Activated CD4-positive, alpha-beta T cell treated with anti-CD3 and anti-CD28 coated beads for 4 hours (primary cell): ENCODE data around the gene OTX2.

Source experiments
- DNase-seq, 2 donors: peaks; one replicate each; pipeline ENCODE4 v3.0.0-alpha.2; 2020

Gene OTX2

DNA sequence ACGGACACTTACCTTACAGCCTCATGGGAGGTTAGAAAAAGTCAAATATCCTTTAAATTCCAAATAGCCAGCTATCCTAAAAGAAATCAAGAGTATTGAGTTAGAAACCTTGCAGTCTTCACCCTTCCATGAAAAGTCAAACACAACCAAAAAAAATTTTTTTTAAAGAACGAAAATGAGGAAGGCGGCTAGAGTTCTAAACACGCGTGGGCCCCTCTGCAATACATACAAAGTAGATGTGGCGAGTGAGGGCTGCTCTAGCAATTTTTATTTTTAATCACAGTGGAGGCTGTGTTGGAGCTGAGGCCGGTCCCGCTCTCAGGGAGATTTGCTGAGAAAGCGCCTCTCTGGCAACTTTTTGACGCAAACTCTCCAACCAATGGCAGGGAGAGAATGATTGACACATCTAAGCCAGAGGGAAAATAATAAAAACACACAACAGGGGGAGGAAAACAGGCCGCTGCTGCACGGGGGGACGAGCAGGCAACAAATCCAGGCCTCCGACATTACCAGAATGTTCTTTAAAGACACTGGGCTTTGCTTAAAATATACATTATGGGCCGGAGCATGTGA, at the start of gene OTX2:
TSS of gene OTX2 (minus strand) at position 333 of the 573 bp plus-strand sequence. CDS start 5,023 bp downstream, outside the sequence.
- no peak for DNase-seq

GRCh38 chr14:56858422-56858821, 48.1 kb upstream of the OTX2 start:
- no peak for DNase-seq

GRCh38 chr14:56857216-56857615, 46.9 kb upstream of the OTX2 start:
- DNase-seq: no peak

DNA sequence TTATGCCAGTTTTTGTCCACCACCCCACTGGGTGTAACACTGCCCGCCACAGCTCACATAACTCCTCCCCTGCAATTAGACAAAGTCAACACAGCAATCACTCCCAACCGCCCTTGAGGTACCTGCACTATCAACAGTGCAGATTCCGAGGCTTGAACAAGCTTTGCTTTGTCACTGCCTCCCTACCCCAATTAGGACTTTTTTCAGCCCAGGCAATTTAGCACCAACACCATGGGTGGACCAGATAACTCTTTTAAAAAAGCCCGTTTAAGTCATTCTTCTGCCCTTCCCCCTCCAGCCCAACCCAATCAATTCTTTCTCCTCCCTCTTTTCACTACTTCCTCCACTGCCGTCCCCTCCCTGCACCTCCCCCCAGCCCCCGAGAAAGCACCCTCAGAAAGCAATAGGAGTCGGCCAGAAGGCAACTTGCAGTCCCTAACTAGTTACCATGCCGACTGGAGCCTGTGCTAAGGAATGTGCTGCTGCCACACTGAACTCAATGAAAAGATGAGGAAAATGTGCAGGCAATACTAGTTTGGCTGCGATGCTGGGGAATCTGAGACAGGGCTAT, 45.7 kb upstream of the OTX2 start:
- no peak for DNase-seq

- DNase-seq: no peak
These were observed 44.0 kb upstream of the OTX2 start for GRCh38 chr14:56854325-56854724.

DNA sequence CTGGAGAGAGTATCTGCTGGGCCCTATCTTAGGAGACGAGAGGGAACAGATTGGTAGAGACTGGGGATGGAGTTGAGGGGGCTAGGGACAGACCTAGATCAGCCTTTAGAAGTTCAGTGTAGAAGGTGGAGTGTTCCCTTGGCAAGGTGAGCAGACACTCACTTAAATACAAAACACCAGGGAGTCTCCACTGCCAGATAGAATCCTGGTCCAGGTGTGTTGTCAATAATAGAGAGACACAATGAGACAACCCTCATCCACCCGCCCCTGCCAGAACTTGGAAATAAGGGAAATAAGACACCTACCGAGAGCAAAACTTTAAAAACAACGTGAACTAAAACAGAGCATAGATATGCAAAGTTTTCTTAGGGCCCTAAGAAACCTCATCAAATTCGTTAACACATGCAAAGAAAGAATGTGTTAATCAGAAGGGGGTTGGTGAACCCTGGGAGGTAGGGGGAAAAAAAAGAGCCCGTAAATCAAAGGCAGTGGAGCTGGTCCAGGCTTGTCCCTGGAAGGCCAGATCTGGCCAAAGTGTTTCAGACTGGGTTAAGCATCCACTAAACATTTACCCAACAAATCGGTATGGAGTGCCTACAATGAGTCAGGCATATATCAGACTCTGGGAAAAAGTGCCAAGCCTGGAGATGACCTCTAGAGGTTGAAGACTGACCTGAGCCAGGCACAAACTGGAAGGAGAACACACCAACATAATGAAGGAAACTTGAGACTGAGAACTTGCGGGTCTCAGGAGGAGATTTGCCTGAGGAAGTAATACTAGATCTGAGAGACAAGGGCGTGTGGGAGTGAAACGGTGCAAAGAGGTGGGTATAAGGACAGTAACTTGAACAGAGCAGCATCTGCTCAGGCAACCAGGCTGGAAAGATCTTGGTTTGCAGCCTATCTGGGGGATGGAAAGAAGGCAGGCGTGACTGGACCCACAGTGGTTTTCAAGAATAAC, 37.0 kb upstream of the OTX2 start:
- DNase-seq: no peak

DNA sequence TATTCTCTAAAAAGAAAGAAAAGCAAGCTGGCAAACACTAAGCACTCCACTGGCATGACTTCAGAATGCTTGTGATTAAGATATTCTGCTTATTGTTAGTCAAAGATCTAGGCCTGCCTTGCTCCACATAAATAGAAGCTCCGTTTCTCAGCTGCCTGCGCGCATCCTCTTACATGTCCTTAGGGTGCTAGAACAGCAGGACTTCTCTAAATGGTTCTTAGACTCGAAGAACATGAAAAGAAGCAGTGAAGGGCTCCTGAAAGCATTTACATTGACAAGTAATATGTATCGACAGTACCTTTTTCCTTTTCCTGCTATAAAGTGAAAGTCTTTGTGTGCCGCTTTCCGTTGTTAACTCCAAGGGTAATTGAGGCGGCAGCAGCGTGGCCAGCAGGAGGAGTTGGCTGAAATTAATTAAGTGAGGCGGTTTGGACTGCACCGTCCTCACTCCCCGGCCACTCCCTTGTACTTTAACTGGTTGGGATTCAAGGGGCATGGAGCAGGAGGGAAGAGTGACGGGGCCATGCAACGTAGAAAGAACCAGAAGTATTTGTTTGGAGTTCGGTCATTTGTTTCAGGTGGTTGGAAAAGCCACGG, 34.2 kb upstream of the OTX2 start:
- no peak for DNase-seq

DNA sequence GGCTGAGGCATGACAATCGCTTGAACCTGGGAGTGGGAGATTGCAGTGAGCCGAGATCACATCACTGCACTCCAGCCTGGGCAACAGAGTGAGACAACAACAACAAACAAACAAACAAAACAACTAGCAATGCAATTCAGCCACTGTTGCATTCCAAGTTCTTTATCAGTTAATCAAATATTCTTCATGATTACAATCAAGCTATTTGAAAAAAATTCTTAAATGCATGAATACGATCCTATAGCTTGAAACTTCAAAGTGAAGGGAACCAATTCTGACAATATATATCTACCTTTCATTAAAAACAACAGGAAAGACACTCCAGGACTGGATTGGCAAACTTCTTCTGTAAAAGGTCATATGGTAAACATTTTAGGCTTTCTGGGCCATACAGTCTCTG, 31.3 kb upstream of the OTX2 start:
- DNase-seq: no peak

- DNase-seq: no peak
These were observed 29.9 kb upstream of the OTX2 start for GRCh38 chr14:56840221-56840620.

DNA sequence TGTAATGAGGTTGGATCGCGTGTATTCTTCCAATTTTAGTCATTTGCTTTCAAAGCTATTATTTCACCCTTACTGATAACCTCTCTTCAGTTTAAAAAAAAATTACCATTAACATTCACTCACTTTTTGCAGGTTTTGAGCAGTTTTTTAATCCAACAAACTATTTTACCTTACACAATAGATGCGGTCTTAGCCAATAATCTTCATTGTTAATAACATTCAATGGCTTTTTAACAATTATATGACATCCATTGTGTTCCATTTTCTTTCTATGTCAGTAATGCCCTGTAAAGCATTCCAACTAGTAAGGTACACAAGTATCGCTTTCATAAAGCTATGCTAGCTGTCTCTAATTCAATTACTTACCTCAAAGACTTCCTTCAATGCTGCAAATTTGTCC, 18.9 kb upstream of the OTX2 start:
- no peak for DNase-seq

GRCh38 chr14:56826214-56826613, 15.9 kb upstream of the OTX2 start:
- no peak for DNase-seq

- no peak for DNase-seq
These were observed 11.7 kb upstream of the OTX2 start for GRCh38 chr14:56821805-56822610.

- no peak for DNase-seq
These were observed 10.9 kb upstream of the OTX2 start for GRCh38 chr14:56821177-56821576.

- no peak for DNase-seq
These were observed 7.2 kb upstream of the OTX2 start for GRCh38 chr14:56817396-56817921.

- no peak for DNase-seq
These were observed 6.5 kb upstream of the OTX2 start for GRCh38 chr14:56816574-56817391.

GRCh38 chr14:56815745-56816144, 5.5 kb upstream of the OTX2 start:
- no peak for DNase-seq

- DNase-seq: no peak
These were observed 4.9 kb upstream of the OTX2 start for GRCh38 chr14:56814969-56815700.

DNA sequence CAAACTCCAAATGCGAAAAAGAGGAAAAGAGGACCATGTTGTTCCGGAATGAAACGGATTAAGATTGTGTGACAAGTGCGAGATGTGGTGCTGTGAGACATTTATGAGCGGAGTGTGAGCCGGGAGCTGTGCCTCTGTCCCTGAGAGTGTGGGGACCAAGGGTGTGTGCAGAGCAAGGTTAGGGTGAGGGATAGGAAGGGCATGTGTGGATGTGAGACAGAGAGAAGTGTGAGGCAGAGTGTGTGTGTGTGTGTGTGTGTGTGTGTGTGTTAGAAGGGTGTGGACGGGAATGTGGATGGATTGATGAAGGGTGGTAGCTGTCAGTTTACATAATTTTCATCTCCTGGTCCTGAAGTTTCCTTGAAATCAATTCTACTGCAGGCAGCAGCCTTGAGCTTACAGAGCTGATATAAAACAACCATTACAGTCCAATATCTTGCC, 4.3 kb upstream of the OTX2 start:
- DNase-seq: no peak

DNA sequence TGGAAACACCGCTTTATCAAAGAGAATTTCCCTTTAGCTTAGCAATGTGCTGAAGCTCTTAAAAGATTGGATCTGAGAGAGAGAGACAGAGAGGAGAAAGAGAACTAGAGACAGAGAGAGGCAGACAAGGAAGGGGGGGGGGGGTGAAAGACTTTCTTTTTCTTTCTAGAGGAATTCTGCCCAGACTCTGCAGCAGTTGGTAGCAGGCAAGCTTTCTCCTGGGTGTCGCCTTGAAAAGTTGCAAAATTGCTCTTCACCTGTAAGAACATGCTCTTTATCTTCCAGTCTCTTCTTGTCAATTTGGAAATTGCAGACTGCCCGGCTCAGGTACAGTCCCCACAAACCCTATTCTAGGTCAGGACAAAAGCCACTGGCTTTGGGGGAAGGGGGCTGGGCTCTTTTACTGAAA, 2.9 kb upstream of the OTX2 start:
- DNase-seq: no peak

DNA sequence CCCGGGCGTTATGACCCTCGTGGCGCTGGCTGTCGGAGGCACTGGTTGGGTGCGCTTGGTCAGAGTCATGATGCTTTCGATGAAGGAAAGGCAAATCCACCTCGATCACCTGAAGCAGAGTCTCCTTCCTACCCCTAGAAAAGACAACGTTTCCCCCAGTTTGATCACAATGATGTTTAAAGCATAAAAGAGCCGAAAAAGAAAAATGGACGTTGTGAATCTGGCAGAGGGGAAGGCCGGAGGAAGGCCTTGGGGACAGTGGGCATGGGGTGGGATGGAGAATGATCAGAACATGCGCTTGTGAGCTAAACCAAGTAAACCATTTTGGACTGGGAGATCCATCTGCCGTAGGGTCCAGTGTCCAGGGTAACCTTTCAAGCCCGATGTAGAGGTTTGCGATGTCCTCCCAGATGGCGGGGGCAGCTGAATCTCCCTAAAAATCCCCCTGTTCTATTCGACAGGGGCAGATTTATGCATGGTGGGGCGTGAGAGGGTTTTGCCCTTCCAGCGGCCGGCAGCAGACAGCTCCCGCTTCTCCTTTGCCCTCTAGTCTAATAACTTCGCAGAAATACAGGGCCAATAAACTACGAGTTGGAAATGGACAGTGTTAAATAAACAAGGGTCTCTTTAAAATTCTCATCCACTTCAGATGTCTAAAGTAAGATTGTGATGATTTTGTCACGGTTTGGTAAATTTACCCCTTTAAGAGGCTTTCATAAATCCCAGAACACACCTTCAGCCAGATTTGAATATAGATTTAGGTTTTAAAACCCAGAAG, 2.3 kb upstream of the OTX2 start:
- no peak for DNase-seq
